H1 (cell line): ENCODE measurements around the gene GATD1. TPM values are rescaled to one million over a fixed set of nuclear protein-coding genes. Genes with fewer than 3 reads are reported as not detected.

Experiments
- CTCF ChIP-seq, 3 experiments: IDR thresholded peaks; 1 replicate in 2 of 3; 2 replicates in 1 of 3; pipeline versions ENCODE4 v1.5.1 to v1.6.1; 2011; ENCODE audit warnings: low read length in 3 of 3, mild to moderate bottlenecking in 3 of 3, inconsistent platforms in 2 of 3, low read depth in 1 of 3, moderate library complexity in 1 of 3; ENCODE audit not compliant: insufficient read depth in 1 of 3; ENCODE audit errors: control extremely low read depth in 1 of 3
- polyA plus RNA-seq, 7 experiments: library from polyadenylated mRNA; depleted of rRNA in 3 of 7; stranded (reverse) in 5 of 7; unstranded in 2 of 7; fragments of >200 nt in 5 of 7; fragments of 200-250 nt in 2 of 7; gene quantifications; 1 replicate in 5 of 7; 2 replicates in 1 of 7; 4 replicates in 1 of 7; pipeline versions ENCODE4 v1.2.1 to v1.2.3, GENCODE V29; 2011 to 2013; ENCODE audit warnings: missing spikeins in 2 of 7, mixed read lengths in 2 of 7
- total RNA-seq: library from RNA; stranded (reverse); fragmentation: NEBNext Ultra II Directional; extraction: Animal tissue kit (Norgen Biotek cat#: 25700); gene quantifications from 2 replicates; pipeline ENCODE4 v1.2.1, GENCODE V29; 2021

The GATD1 gene
- total and polyA plus RNA-seq, 2 of the 8 experiments (the other 6 are each of a cell fraction or from before 2014, with no cell fraction given) = 47.5 to 54.8 TPM

GRCh38 chr11:779955-780532 is 2.8 kb upstream of the GATD1 start (continued):
- TF ChIP-seq CTCF (IDR thresholded peaks at IDR 0.05; ENCODE audit: control extremely low read depth in 1 of 3, insufficient read depth in 1 of 3, low read depth in 1 of 3, low read length in 3 of 3) = no peak
- TF ChIP-seq, all 59 proteins: peak for 0
